Loucy (cell line): ENCODE measurements around the gene VTN.
A peak's percentile ranks its signal among the peaks of the same experiment; 100 is the strongest.

ENCODE experiments used
- H2AFZ ChIP-seq: fragments of 200-600 bp; sonication (generic); 2 replicates; pipeline ENCODE4 v1.6.0; 2016; ENCODE audit warnings: antibody characterized with exemption, mild to moderate bottlenecking, low read length, moderate library complexity
- H3F3A ChIP-seq: fragments of 200-600 bp; 2 replicates; pipeline ENCODE4 v1.6.0; 2016; ENCODE audit warnings: antibody characterized with exemption, low read depth, mild to moderate bottlenecking
- H3K27me3 ChIP-seq: fragments of 200-600 bp; sonication (generic); 2 replicates; pipeline ENCODE4 v1.6.1; 2014; ENCODE audit warnings: low read length, mild to moderate bottlenecking; ENCODE audit not compliant: insufficient read depth, poor library complexity, severe bottlenecking
- H3K36me3 ChIP-seq: fragments of 200-600 bp; sonication (generic); 2 replicates; pipeline ENCODE4 v1.6.1; 2016; ENCODE audit warnings: low read length; ENCODE audit not compliant: insufficient read depth
- H3K4me1 ChIP-seq: fragments of 200-600 bp; sonication (generic); 2 replicates; pipeline ENCODE4 v1.5.1; 2014; ENCODE audit warnings: low read length, mild to moderate bottlenecking; ENCODE audit not compliant: insufficient read depth, poor library complexity, severe bottlenecking
- H3K4me2 ChIP-seq: fragments of 200-600 bp; sonication (generic); 2 replicates; pipeline ENCODE4 v1.6.0; 2014; ENCODE audit warnings: antibody characterized with exemption, low read length, low read depth, mild to moderate bottlenecking; ENCODE audit not compliant: poor library complexity, severe bottlenecking
- H3K4me3 ChIP-seq: fragments of 200-600 bp; sonication (generic); 2 replicates; pipeline ENCODE4 v1.5.1; 2014; ENCODE audit warnings: low read length, mild to moderate bottlenecking, mixed read lengths; ENCODE audit not compliant: poor library complexity, severe bottlenecking
- H3K79me2 ChIP-seq: fragments of 200-600 bp; sonication (generic); 2 replicates; pipeline ENCODE4 v1.6.1; 2014; ENCODE audit warnings: low read length; ENCODE audit not compliant: insufficient read depth
- H3K9ac ChIP-seq: fragments of 200-600 bp; sonication (generic); 2 replicates; pipeline ENCODE4 v1.6.0; 2014; ENCODE audit warnings: mild to moderate bottlenecking, low read depth, low read length, moderate library complexity; ENCODE audit not compliant: poor library complexity, severe bottlenecking
- H3K9me2 ChIP-seq: fragments of 200-600 bp; sonication (generic); replicated peaks from 2 replicates; pipeline ENCODE4 v1.6.1; 2016; ENCODE audit warnings: low read depth, low read length, mixed read lengths
- H3K9me3 ChIP-seq: fragments of 200-600 bp; sonication (generic); 2 replicates; pipeline ENCODE4 v1.6.1; 2014; ENCODE audit warnings: mild to moderate bottlenecking, antibody characterized with exemption, low read length, low read depth; ENCODE audit not compliant: insufficient read depth
- H4K20me1 ChIP-seq: fragments of 200-600 bp; sonication (generic); 2 replicates; pipeline ENCODE4 v1.6.0; 2014; ENCODE audit warnings: antibody characterized with exemption, low read length, mild to moderate bottlenecking; ENCODE audit not compliant: insufficient read depth, poor library complexity, severe bottlenecking
- CTCF ChIP-seq: fragments of 200-600 bp; sonication (generic); conservative IDR thresholded peaks from 2 replicates; pipeline ENCODE4 v1.5.1; 2014; ENCODE audit warnings: mild to moderate bottlenecking, antibody characterized with exemption, low read length
- EZH2phosphoT487 ChIP-seq: fragments of 200-600 bp; IDR thresholded peaks from 2 replicates; pipeline ENCODE4 v1.6.1; 2018; ENCODE audit warnings: antibody characterized with exemption, mild to moderate bottlenecking, moderate library complexity, borderline replicate concordance

VTN gene

GRCh38 chr17:28370035-28370743, at the start of gene VTN:
Gene VTN (minus strand): TSS chr17:28370307. CDS start chr17:28370203, 104 bp downstream.
- no peaks in the 10 kb centered on the region for H3K4me1 ChIP-seq
- H4K20me1 ChIP-seq, result no peaks in the 10 kb centered on the region
- no peaks in the 10 kb centered on the region for H3K79me2 ChIP-seq
- H3K4me2 ChIP-seq, result peak within 1 kb of the TSS; percentile 29
- TF ChIP-seq EZH2phosphoT487 (no peak), CTCF (no peak)
- no peaks in the 10 kb centered on the region for H3K36me3 ChIP-seq
- H3K9me3 ChIP-seq, result no peaks in the 10 kb centered on the region
- H3K4me3 ChIP-seq, result peak within 1 kb of the TSS; percentile 26
- 0 out of 2 replicates have a peak, but pooled peaks cover 2% of the 10 kb centered on the region for H3F3A ChIP-seq
- H3K9me2 ChIP-seq, result no peaks in the 10 kb centered on the region
- no peaks in the 10 kb centered on the region for H3K27me3 ChIP-seq
- H3K9ac ChIP-seq, result no peak within 1 kb of the TSS
- H2AFZ ChIP-seq, result no peak within 1 kb of the TSS; the same call in 1 of the 2 replicates

GRCh38 chr17:28416703-28417311, 46.7 kb upstream of the VTN start:
- H3K9me3 ChIP-seq, result no peaks in the 10 kb centered on the region
- H3K9ac ChIP-seq, result no peak overlapping the region
- no peaks in the 10 kb centered on the region for H3K36me3 ChIP-seq
- TF ChIP-seq CTCF (peak; percentile 90; the same call in 1 of the 2 replicates), EZH2phosphoT487 (no peak)
- no peaks in the 10 kb centered on the region for H3K27me3 ChIP-seq
- no peaks in the 10 kb centered on the region for H4K20me1 ChIP-seq
- no peaks in the 10 kb centered on the region for H3F3A ChIP-seq
- H3K4me2 ChIP-seq, result no peak overlapping the region
- no peaks in the 10 kb centered on the region for H3K4me1 ChIP-seq
- no peaks in the 10 kb centered on the region for H3K9me2 ChIP-seq
- peak overlapping the region; percentile 85 for H2AFZ ChIP-seq
- H3K79me2 ChIP-seq, result no peaks in the 10 kb centered on the region
- H3K4me3 ChIP-seq, result no peak overlapping the region

GRCh38 chr17:28415886-28416285, 45.8 kb upstream of the VTN start:
- no peak overlapping the region for H2AFZ ChIP-seq
- H3K79me2 ChIP-seq, result no peaks in the 10 kb centered on the region
- no peaks in the 10 kb centered on the region for H4K20me1 ChIP-seq
- no peaks in the 10 kb centered on the region for H3K9me2 ChIP-seq
- H3K4me2 ChIP-seq, result no peak overlapping the region
- no peaks in the 10 kb centered on the region for H3K36me3 ChIP-seq
- no peaks in the 10 kb centered on the region for H3K4me1 ChIP-seq
- H3K27me3 ChIP-seq, result no peaks in the 10 kb centered on the region
- H3F3A ChIP-seq, result no peaks in the 10 kb centered on the region
- no peaks in the 10 kb centered on the region for H3K9me3 ChIP-seq
- no peak overlapping the region for H3K9ac ChIP-seq
- TF ChIP-seq CTCF, result no peak
- no peak for TF ChIP-seq EZH2phosphoT487
- H3K4me3 ChIP-seq, result no peak overlapping the region
